Astrocyte of the cerebellum (primary cell): Measurements from ENCODE around the gene ZNRF2.

ENCODE experiments used
- DNase-seq: peaks from one replicate; pipeline ENCODE4 v3.0.0-alpha.2; 2011; ENCODE audit warnings: low read depth
- H3K4me3 ChIP-seq: 2 replicates; pipeline ENCODE4 v1.5.1; 2011; ENCODE audit warnings: mild to moderate bottlenecking, low read depth, low read length, moderate library complexity
- in situ Hi-C: cut with HindIII; loops from 2 replicates; pipeline ENCODE4 v1.10.0; 2017; ENCODE audit warnings: low sequenced_read_pairs
- TF ChIP-seq, protein P1 (sequence below): IDR thresholded peaks from 2 replicates; pipeline ENCODE4 v1.5.1; 2012; ENCODE audit warnings: low read length, low read depth, moderate library complexity, mild to moderate bottlenecking; ENCODE audit errors: missing control alignments

The ZNRF2 gene

DNA sequence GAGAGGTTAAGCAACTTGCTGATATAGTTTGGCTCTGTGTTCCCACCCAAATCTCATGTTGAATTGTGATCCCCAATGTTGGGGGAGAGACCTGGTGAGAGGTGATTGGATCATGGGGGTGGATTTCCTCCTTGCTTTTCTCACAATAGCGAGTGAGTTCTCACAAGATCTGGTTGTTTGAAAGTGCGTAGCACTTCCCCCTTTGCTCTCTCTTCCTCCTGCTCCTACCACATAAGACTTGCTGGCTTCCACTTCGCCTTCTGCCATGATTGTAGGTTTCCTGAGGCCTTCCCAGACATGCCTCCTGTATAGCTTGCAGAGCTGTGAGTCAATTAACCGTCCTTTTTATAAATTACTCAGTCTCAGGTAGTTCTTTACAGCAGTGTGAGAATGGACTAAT, 13.5 kb upstream of the ZNRF2 start:
- TF ChIP-seq, protein P1, sequence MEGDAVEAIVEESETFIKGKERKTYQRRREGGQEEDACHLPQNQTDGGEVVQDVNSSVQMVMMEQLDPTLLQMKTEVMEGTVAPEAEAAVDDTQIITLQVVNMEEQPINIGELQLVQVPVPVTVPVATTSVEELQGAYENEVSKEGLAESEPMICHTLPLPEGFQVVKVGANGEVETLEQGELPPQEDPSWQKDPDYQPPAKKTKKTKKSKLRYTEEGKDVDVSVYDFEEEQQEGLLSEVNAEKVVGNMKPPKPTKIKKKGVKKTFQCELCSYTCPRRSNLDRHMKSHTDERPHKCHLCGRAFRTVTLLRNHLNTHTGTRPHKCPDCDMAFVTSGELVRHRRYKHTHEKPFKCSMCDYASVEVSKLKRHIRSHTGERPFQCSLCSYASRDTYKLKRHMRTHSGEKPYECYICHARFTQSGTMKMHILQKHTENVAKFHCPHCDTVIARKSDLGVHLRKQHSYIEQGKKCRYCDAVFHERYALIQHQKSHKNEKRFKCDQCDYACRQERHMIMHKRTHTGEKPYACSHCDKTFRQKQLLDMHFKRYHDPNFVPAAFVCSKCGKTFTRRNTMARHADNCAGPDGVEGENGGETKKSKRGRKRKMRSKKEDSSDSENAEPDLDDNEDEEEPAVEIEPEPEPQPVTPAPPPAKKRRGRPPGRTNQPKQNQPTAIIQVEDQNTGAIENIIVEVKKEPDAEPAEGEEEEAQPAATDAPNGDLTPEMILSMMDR = no peak
- in situ Hi-C loops = no loop called here
- no peak for DNase-seq
- H3K4me3 ChIP-seq = no peak overlapping the region

DNA sequence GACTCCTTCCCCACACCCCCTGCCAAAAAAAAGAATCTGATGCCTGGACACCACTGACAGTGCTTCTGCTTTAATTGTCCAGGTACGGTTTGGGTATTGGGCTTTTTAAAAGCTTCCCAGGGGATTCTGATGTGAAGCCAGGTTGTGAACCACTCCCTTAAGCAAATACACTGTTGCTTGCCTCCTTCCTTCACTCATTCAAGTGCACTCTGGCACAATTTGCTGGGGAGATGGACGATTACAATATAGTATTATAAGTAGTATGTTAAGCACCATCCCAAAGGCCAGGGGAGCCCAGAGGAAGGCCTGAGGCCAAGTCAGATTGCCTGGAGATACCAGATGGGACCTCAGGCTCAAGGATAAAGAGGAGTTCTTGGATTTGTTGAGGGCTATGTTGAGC, 12.3 kb upstream of the ZNRF2 start:
- H3K4me3 ChIP-seq = no peak overlapping the region
- TF ChIP-seq, protein P1 = no peak
- in situ Hi-C loops = no loop called here
- DNase-seq = no peak

DNA sequence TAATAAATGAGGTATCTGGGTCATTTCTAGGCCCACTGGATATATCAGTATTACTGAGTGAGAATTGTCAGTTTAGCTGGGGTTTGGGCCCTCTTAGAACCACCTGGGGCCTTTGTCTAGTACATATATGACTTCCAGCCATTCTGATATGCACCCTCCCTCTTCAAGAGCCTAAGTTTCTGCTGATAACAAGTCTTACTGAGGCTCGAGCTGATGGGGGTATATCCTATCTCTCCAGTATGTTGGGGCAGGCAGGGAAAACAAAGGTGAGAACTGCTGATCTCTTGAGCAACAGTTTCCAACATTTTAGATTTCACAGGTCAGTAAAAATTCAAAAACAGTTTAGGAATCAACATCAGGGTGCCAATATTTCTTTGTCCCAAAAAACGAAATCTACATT, 10.8 kb upstream of the ZNRF2 start:
- TF ChIP-seq, protein P1 = no peak
- in situ Hi-C loops = no loop called here
- no peak for DNase-seq
- no peak overlapping the region for H3K4me3 ChIP-seq

DNA sequence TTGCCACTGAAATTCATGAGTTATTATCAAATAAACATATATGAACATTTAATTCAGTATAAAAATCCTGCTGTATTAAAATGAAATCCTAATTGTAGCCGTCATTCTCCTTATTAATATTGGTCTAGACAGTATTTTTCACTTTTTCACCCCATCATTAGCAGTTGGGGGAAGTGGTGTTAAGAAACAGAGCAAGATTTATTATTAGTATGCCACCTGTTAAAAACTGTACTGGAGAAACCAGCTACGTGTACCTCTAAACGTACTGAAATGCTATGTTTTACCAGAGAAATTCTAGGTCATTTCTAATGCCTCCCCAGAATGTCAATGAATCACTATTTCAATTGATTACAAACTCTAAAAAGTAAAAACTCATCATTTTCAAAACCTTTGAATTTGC, 9.8 kb upstream of the ZNRF2 start:
- no peak for DNase-seq
- TF ChIP-seq, protein P1 = no peak
- no peak overlapping the region for H3K4me3 ChIP-seq
- in situ Hi-C loops = no loop called here

DNA sequence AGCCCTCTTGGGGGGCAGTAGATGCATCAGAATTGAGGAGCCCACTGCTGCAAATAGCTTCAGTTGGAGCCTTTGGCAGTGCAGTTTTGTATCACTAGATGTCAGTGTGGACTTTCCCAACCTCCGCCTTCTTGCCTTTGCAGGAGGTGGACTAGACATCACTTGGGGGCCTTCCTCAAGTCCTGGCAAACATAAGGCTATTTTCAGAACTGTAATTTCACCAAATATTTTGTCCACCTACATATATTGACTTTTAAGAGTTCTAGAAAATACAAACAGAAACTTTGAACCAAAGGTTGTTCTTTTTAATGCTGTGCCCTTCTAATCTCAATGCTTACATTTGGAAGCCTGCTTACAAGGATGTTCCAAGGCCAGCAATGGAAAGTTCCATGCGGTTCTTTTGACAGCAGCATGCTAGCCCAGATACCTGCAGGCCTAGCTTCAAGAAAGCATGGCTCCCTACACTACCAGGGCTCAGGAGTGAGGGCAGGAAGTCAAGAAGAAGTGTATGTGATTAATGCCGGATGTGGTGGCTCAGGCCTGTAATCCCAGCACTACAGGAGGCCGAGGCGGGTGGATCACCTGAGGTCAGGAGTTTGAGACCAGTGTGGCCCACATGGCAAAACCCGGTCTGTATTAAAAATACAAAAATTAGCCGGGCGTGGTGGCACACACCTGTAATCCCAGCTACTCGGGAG, 8.0 kb upstream of the ZNRF2 start:
- H3K4me3 ChIP-seq = no peak overlapping the region
- in situ Hi-C loops = no loop called here
- peak; percentile 51 for DNase-seq
- TF ChIP-seq, protein P1 = peak; percentile 90

DNA sequence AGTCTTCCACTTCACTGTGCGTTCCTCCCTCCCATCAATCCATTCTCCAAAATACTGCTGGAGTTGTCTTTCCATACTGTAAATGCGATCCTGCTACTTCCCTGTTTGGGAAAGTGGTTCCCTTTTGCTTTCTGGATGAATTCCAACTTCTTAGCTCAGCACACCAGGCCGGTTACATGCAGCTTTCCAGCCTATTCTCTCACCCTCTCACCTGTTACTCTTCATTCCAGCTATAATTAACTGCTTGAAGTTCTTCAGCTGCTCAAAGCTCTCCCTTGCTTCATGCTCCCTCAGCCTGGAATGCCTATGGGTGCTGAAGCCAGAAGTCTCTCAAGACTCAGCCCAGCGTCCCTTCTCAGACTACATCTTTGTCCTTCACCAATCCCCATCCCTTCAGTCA, 6.0 kb upstream of the ZNRF2 start:
- TF ChIP-seq, protein P1 = no peak
- in situ Hi-C loops = no loop called here
- no peak for DNase-seq
- no peak overlapping the region for H3K4me3 ChIP-seq
